ENCODE data around the gene HIRA. TPM values are rescaled to one million over a fixed set of nuclear protein-coding genes. Genes with fewer than 3 reads are reported as not detected.

Gene HIRA
- total and polyA plus RNA-seq, 2 experiments from 2014 or later: 9.4 to 58.3 TPM

DNA sequence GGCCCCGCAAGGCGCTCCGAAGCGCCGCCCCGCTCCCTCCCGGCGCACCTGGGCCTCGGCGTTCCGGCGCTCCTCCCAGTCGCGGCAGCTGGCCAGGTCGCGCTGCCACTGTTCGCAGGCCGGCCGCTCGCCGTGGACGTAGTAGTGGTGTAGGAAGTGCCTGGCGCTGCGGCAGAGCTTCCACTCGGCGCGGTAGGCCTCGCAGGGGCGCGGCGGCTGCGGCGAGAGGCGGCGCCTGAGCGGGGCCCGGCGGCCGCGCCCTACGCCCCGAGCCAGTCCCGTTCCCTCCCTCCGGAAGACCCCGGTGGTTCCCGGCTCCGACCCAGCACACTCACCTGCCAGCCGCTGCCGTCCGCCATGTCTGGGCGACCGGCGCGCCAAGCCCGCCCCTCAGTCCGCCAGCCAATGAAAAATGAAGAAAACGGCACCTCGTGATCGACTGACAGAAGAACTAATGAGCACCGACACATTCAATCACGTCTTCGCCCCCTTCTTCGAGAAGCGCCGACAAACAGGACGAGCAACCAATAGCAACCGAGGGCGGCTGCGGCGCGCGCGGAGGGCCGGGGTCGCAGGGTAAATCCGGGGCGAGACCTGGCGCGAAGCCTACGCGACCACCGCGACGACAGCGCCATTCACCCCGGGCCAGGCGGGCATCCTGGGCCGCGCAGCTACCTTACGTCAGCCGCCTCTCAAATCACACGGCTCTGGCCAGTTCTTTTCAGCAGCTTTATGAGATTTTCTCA, 16.0 kb upstream of the HIRA start, which contains the start of gene C22orf39:
Gene C22orf39, minus strand, starts transcription at position 382 of the 746 bp plus-strand sequence. Its CDS starts 23 bp downstream, at position 359.
- peak within 1 kb of the TSS; percentile 93 for H2AFZ ChIP-seq
- H3K79me2 ChIP-seq (replicated peaks; ENCODE audit: insufficient read depth): peaks cover 31% of the 10 kb centered on the region
- TF ChIP-seq CREB1 (CRISPR knock-in tag; IDR thresholded peaks at IDR 0.05; ENCODE audit: low read depth): peak; percentile 90
- TF ChIP-seq POLR2AphosphoS5 (IDR thresholded peaks at IDR 0.05; ENCODE audit: low read depth): peak; percentile 73
- TF ChIP-seq NANOG (IDR thresholded peaks at IDR 0.05; ENCODE audit: borderline replicate concordance): no peak

DNA sequence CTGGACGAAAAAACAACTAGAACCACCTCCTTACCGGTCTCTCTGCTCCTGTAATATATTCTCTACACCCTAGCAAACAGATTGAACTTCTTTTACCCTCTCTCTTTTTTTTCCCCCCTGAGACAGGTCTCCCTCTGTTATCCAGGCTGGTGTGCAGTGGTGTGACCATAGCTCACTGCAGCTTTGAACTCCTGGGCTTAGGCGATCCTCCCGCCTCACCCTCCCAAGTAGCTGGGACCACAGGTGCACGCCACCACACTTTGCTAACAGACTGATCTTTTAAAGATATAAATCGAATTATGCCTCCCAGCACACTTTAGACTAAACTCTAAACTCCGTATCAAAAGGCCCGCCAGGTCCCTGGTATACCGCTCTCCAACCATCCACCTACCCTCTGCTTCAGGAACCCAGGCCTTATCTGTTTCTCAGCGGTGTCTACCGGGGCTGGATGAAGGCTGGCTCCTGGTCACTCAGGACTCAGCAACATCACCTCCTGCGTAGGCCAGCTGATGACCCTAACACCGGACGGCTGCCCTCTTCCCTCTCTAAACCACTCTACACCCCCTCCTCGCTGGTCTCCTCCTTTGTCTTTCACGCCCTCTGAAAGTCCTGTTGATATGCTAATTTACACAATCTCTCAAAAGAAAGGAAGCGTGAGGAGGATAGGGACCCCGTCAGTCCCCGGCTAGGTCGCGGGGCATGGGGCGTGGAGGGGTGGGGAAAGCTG, 15.2 kb upstream of the HIRA start:
- DNase-seq (ENCODE audit: low spot score): peak; percentile 86
- Mint-ChIP-seq H3K4me3 (peak overlapping the region; percentile 91), H3K27ac (peak overlapping the region; percentile 82), H3K9me3 (no peaks in the 10 kb centered on the region; the same call in 2 of the 3 replicates), H3K36me3 (ENCODE audit: low read depth) (peaks cover 49% of the 10 kb centered on the region), H3K27me3 (ENCODE audit: insufficient read depth, low read depth, poor library complexity) (peaks cover 15% of the 10 kb centered on the region), H3K4me1 (peaks cover 17% of the 10 kb centered on the region)
- H2AFZ ChIP-seq: no peak overlapping the region
- H4K20me1 ChIP-seq (replicated peaks; ENCODE audit: insufficient read depth): peaks cover 51% of the 10 kb centered on the region
- ATAC-seq: peak; percentile 77
- peaks cover 11% of the 10 kb centered on the region; the same call in 1 of the 2 replicates for H3F3A ChIP-seq (replicated peaks; ENCODE audit: low read depth)
- H3K27ac ChIP-seq (ENCODE audit: low read depth): peak overlapping the region; percentile 64; the same call in 1 of the 2 replicates
- H3K79me2 ChIP-seq (replicated peaks; ENCODE audit: insufficient read depth): peaks cover 36% of the 10 kb centered on the region
- H3K9me2 ChIP-seq (ENCODE audit: insufficient read depth): no peaks in the 10 kb centered on the region
- H3K36me3 ChIP-seq (ENCODE audit: insufficient read depth): no peaks in the 10 kb centered on the region; the same call in 1 of the 2 replicates
- H3K4me3 ChIP-seq: peak overlapping the region; percentile 77
- peak overlapping the region; percentile 90 for H3K4me2 ChIP-seq
- TF ChIP-seq, protein P1, sequence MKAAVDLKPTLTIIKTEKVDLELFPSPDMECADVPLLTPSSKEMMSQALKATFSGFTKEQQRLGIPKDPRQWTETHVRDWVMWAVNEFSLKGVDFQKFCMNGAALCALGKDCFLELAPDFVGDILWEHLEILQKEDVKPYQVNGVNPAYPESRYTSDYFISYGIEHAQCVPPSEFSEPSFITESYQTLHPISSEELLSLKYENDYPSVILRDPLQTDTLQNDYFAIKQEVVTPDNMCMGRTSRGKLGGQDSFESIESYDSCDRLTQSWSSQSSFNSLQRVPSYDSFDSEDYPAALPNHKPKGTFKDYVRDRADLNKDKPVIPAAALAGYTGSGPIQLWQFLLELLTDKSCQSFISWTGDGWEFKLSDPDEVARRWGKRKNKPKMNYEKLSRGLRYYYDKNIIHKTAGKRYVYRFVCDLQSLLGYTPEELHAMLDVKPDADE (IDR thresholded peaks at IDR 0.05): no peak
- no peak for TF ChIP-seq ZNF331 (CRISPR knock-in tag; IDR thresholded peaks at IDR 0.05; ENCODE audit: low read depth)
- TF ChIP-seq NANOG (IDR thresholded peaks at IDR 0.05; ENCODE audit: borderline replicate concordance): no peak
- TF ChIP-seq, protein P2, sequence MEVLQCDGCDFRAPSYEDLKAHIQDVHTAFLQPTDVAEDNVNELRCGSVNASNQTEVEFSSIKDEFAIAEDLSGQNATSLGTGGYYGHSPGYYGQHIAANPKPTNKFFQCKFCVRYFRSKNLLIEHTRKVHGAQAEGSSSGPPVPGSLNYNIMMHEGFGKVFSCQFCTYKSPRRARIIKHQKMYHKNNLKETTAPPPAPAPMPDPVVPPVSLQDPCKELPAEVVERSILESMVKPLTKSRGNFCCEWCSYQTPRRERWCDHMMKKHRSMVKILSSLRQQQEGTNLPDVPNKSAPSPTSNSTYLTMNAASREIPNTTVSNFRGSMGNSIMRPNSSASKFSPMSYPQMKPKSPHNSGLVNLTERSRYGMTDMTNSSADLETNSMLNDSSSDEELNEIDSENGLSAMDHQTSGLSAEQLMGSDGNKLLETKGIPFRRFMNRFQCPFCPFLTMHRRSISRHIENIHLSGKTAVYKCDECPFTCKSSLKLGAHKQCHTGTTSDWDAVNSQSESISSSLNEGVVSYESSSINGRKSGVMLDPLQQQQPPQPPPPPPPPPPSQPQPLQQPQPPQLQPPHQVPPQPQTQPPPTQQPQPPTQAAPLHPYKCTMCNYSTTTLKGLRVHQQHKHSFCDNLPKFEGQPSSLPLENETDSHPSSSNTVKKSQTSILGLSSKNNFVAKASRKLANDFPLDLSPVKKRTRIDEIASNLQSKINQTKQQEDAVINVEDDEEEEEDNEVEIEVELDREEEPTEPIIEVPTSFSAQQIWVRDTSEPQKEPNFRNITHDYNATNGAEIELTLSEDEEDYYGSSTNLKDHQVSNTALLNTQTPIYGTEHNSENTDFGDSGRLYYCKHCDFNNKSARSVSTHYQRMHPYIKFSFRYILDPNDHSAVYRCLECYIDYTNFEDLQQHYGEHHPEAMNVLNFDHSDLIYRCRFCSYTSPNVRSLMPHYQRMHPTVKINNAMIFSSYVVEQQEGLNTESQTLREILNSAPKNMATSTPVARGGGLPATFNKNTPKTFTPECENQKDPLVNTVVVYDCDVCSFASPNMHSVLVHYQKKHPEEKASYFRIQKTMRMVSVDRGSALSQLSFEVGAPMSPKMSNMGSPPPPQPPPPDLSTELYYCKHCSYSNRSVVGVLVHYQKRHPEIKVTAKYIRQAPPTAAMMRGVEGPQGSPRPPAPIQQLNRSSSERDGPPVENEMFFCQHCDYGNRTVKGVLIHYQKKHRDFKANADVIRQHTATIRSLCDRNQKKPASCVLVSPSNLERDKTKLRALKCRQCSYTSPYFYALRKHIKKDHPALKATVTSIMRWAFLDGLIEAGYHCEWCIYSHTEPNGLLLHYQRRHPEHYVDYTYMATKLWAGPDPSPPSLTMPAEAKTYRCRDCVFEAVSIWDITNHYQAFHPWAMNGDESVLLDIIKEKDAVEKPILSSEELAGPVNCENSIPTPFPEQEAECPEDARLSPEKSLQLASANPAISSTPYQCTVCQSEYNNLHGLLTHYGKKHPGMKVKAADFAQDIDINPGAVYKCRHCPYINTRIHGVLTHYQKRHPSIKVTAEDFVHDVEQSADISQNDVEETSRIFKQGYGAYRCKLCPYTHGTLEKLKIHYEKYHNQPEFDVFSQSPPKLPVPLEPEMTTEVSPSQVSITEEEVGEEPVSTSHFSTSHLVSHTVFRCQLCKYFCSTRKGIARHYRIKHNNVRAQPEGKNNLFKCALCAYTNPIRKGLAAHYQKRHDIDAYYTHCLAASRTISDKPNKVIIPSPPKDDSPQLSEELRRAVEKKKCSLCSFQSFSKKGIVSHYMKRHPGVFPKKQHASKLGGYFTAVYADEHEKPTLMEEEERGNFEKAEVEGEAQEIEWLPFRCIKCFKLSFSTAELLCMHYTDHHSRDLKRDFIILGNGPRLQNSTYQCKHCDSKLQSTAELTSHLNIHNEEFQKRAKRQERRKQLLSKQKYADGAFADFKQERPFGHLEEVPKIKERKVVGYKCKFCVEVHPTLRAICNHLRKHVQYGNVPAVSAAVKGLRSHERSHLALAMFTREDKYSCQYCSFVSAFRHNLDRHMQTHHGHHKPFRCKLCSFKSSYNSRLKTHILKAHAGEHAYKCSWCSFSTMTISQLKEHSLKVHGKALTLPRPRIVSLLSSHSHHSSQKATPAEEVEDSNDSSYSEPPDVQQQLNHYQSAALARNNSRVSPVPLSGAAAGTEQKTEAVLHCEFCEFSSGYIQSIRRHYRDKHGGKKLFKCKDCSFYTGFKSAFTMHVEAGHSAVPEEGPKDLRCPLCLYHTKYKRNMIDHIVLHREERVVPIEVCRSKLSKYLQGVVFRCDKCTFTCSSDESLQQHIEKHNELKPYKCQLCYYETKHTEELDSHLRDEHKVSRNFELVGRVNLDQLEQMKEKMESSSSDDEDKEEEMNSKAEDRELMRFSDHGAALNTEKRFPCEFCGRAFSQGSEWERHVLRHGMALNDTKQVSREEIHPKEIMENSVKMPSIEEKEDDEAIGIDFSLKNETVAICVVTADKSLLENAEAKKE (CRISPR knock-in tag; IDR thresholded peaks at IDR 0.05): no peak
- no peak for TF ChIP-seq CREB1 (CRISPR knock-in tag; IDR thresholded peaks at IDR 0.05; ENCODE audit: low read depth)
- H3K4me1 ChIP-seq (ENCODE audit: insufficient read depth): peaks cover 12% of the 10 kb centered on the region; the same call in 1 of the 2 replicates
- H3K27me3 ChIP-seq (ENCODE audit: insufficient read depth): peaks cover 8% of the 10 kb centered on the region

More for the DNA sequence above, 16.0 kb upstream of the HIRA start, which contains the start of gene C22orf39:
- Mint-ChIP-seq H3K4me1 (peaks cover 17% of the 10 kb centered on the region), H3K9me3 (no peaks in the 10 kb centered on the region; the same call in 2 of the 3 replicates), H3K4me3 (peak within 1 kb of the TSS; percentile 91), H3K27ac (peak within 1 kb of the TSS; percentile 85), H3K27me3 (ENCODE audit: insufficient read depth, low read depth, poor library complexity) (peaks cover 14% of the 10 kb centered on the region), H3K36me3 (ENCODE audit: low read depth) (peaks cover 51% of the 10 kb centered on the region)
- no peaks in the 10 kb centered on the region for H3K9me2 ChIP-seq (ENCODE audit: insufficient read depth)
- H3F3A ChIP-seq (replicated peaks; ENCODE audit: low read depth): peaks cover 11% of the 10 kb centered on the region; the same call in 1 of the 2 replicates
- peaks cover 2% of the 10 kb centered on the region for H3K36me3 ChIP-seq (ENCODE audit: insufficient read depth)
- DNase-seq (ENCODE audit: low spot score) (peak; percentile 98), ATAC-seq (peak; percentile 84)
- peaks cover 12% of the 10 kb centered on the region; the same call in 1 of the 2 replicates for H3K4me1 ChIP-seq (ENCODE audit: insufficient read depth)
- peaks cover 44% of the 10 kb centered on the region for H4K20me1 ChIP-seq (replicated peaks; ENCODE audit: insufficient read depth)
- peak within 1 kb of the TSS; percentile 77 for H3K4me3 ChIP-seq
- peak within 1 kb of the TSS; percentile 93 for H3K27ac ChIP-seq (ENCODE audit: low read depth)
- H3K27me3 ChIP-seq (ENCODE audit: insufficient read depth): peaks cover 8% of the 10 kb centered on the region
- peak within 1 kb of the TSS; percentile 91 for H3K4me2 ChIP-seq
